Renal cortical epithelial cell (primary cell): Measurements from ENCODE around the gene YJU2. TPM values are rescaled to one million over a fixed set of nuclear protein-coding genes. Genes with fewer than 3 reads are reported as not detected.
"Not testable (repeated sequence)": the region's sequence is repeated elsewhere in the genome, so short reads cannot be mapped to it uniquely, and the experiment has no call there.

ENCODE experiments used
- DNase-seq: peaks from one replicate; pipeline ENCODE4 v3.0.0-alpha.2; 2011; ENCODE audit warnings: low read depth
- total RNA-seq: library from RNA; depleted of rRNA; stranded (reverse); fragments of >200 nt; gene quantifications from 2 replicates; pipeline ENCODE4 v1.2.3, GENCODE V29; 2014

YJU2 gene
- total RNA-seq = 19.8 and 25.7 TPM in 2 replicates

GRCh38 chr19:4246767-4247593 lies at the start of gene YJU2:
Gene YJU2, plus strand, starts transcription at chr19:4247080. Its CDS starts 67 bp downstream, at chr19:4247147.
- DNase-seq = peak; percentile 98

GRCh38 chr19:4197228-4197624 lies 49.7 kb upstream of the YJU2 start:
- no peak for DNase-seq

DNA sequence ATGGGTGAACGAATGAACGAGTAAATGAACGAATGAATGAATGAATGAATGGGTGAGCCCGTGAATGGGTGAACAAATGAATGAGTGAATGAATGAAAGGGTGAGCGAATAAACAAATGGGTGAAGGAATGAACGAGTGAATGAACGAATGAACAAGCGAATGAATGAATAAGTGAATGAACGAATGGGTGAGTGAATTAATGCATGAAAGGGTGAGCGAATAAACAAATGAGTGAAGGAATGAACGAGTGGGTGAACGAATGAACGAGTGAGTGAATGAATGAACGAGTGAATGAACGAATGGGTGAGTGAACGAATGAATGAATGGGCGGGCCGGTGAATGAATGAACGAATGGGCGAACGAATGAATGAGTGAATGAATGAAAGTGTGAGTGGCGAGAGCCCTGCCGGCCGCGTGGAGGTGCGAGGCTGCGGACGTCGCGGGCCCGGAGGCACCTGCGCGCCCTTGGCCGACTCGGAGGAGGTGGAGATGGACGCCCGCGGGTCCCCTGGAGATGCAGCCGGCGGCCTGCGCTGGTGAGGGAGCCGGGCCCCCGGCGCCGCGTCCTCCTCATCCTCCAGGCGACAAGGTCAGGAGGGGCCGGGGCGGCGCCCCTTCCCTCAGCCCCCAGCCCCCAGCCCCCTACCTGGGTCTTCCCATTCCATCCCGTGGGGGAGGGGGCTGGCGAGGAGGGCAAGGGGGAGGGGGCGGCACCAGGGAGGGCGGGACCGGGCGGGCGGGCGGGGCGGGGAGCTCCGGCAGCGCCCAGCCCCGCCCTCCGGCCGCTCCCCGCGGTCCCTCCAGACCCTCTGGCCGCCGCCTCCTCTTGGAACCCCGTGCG lies 49.0 kb upstream of the YJU2 start:
- DNase-seq = peak; percentile 18

DNA sequence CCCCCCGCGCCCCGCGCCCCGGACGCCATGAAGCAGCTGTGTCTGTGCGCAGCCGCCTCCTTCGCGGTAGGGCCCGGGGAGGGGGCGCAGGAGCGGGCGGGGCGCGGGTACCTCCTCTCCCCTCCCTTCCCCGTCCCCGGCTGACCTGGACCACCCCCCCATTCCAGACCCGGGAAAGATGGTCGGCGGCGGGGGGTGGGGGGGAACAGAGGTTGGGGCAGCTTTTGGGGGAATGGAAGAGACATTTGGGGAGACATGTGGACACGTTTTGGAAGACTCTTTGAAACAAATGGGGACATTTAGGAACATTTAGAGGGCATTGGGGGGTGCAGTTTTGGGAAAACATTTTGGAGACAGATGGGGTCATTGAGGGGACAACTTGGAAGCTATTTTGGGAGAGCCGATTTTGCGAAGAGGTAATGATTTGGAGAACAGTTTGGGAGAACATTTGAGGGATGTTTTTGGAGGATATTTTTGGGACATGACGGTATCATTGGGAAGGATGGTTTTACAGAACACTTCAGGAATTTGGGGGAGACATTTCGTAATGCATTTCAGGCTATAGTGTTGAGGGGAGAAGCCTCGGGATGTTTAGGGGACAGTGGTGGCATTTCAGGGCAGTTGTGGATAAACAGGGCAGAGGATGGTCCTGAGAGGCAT lies 48.3 kb upstream of the YJU2 start:
- DNase-seq = no peak

- DNase-seq = no peak
Measured at GRCh38 chr19:4199699-4200293, 47.1 kb upstream of the YJU2 start.

DNA sequence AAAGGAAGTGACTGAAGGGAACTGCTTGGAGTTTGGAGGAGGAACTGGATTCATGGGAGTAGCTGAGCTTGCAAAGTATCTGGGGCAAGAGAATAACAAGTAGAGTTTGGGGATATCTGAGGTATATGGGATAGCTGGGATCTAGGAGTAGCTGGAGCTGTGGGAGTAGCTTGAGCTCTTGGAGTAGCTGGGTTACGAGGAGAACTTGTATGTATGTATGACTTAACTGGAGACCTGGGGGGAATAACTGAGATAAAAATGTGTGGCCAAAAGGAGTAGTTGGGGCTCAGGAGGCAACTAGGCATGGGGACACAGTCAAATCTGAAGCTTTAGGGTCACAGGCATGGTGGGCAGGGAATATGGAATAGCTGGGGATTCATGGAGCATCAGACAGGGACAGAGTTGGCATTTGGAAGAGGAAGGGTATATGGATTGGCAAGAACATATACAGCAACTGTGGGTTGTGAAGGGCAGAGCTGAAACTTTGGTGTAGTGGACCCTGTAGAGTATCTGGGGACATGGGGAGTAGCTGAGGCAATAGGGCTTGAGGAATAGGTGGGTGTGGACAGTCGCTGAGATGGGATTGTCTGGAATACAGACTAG lies 45.8 kb upstream of the YJU2 start:
- no peak for DNase-seq

DNA sequence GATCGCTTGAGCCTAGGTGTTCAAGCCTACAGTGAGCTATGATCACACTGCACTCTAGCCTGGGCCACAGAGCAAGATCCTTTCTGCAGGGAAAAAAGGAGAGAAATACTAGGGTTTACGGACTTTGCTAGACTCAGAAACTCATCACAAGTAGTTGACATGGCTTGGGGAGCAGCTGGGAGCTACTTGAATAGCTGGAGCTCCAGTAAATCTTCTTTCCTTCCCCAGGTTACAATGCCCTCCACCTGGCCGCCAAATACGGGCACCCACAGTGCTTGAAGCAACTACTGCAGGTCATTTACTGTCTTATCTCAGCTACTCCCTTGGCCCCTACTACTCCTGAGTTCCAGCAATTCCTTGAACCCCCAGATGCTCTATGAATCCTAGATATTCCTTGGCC lies 45.1 kb upstream of the YJU2 start:
- DNase-seq = no peak

- DNase-seq = peak; percentile 31
Measured at GRCh38 chr19:4206818-4207484, 39.9 kb upstream of the YJU2 start.

GRCh38 chr19:4208385-4209094 lies 38.3 kb upstream of the YJU2 start:
- peak; percentile 35 for DNase-seq

DNA sequence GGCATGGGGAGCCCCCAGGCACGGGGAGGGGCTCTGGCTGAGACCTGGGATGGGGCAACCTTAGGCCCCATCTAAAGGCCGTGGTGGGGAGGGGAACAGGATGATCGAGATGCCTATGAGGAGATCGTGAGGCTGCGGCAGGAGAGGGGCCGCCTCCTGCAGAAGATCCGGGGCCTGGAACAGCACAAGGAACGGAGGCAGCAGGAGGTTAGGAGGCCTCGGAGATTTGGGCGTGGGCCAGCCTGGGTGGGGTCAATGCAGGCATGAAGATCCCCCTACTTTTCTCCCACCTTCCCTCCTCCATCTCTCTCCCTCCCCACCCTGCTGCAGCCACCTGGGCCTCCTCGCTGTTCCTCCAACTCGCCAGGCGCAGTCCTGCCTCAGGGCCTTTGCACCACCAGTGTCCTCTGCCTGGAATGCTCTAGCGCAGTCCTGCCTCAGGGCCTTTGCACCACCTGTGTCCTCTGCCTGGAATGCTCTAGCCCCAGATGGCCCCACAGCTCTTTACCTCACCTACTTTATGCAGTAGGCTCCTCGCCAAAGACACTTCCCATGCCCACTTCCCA lies 36.6 kb upstream of the YJU2 start:
- no peak for DNase-seq

GRCh38 chr19:4213116-4213515 lies 33.8 kb upstream of the YJU2 start:
- DNase-seq = no peak

DNA sequence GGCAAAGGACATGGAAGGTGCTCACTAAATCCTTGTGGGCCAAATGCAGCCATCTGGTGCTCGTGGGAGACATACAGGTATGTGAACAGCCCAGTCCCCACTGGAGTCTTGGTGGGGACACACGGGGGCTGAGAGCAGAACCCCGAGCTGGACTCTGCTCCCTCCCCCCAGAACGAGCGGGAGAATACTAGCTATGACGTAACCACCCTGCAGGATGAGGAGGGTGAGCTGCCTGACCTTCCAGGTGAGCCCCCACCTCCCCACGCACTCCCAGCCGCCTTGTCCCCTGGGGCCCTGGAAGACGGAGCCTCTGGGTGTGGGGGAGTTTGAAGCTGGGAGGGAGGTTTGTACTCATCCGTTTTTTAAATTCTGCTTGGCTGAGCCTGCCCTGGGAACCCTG lies 31.1 kb upstream of the YJU2 start:
- no peak for DNase-seq

DNA sequence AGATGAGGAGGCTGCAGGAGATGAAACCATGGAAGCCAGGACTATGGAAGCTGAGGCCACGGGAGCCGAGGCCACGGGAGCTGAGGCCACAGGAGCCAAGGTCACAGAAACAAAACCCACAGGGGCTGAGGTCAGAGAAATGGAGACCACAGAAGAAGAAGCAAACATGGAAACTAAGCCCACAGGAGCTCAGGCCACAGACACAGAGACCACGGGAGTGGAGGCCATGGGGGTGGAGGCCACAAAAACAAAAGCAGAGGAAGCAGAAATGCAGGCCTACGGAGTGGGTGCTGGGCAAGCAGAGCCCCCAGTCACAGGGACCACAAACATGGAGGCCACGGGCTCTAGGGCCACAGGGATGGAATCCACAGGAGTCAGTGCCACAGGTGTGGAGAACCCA lies 30.0 kb upstream of the YJU2 start:
- DNase-seq = no peak

DNA sequence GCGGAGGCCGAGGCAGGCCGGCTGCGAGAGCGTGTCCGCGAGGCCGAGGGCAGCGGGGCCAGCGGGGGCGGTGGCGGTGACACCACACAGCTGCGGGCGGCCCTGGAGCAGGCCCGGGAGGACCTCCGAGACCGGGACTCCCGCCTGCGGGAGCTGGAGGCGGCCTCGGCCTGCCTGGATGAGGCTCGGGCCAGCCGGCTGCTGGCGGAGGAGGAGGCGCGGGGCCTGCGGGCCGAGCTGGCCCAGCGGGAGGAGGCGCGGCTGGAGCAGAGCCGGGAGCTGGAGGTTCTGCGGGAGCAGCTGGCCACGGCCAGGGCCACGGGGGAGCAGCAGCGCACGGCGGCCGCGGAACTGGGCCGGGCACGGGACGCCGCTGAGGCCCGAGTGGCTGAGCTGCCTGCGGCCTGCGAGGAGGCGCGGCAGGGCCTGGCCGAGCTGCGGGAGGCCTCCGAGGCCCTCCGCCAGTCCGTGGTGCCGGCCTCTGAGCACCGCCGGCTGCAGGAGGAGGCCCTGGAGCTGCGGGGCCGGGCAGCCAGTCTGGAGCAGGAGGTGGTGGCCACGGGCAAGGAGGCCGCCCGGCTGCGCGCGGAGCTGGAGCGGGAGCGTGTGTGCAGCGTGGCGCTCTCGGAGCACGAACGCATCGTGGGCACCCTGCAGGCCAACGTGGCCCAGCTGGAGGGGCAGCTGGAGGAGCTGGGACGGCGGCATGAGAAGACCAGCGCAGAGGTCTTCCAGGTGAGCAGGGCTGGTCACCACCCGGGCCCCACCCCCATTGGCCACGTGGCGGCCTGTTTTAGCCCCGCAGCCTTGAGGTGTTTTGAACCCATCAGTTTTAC lies 29.2 kb upstream of the YJU2 start:
- no peak for DNase-seq

GRCh38 chr19:4218523-4218922 lies 28.4 kb upstream of the YJU2 start:
- not testable (repeated sequence) for DNase-seq

DNA sequence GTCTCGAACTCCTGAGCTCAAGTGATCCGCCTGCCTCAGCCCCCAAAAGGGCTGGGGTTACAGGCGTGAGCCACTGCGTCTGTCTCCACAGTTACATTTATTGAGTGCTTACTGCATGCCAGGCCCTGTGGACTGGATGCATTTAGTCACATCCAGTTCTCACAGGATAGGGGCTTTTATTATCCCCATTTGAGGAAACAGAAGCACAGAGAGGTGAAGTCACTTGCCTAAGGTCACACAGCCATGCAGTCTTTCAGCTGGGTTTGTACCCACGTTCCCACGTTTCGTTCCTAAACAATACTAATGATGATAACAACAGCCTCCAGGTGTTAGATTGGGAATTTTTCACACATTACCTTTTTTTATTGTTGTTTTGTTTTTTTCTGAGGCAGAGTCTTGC lies 26.7 kb upstream of the YJU2 start:
- no peak for DNase-seq

GRCh38 chr19:4224470-4224869 lies 22.4 kb upstream of the YJU2 start:
- DNase-seq = no peak

GRCh38 chr19:4225885-4226284 lies 21.0 kb upstream of the YJU2 start:
- no peak for DNase-seq

DNA sequence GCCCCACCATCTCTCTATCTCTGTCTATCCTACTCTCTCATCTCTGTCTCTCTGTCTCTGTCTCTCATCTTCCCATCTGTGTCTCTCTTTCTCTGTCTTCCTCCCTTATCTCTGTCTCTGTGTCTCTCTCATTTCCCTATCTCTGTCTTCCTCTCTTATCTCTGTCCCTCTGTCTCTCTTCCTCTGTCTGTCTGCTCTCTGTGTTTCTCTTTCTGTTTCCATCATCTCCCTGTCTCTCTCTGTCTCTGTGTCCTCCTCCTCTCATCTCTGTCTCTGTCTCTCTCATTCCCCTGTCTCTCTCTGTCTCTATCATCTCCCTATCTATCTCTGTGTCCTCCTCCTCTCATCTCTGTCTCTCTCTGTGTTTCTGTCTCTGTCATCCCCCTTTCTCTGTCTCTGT lies 19.1 kb upstream of the YJU2 start:
- no peak for DNase-seq
